ENCODE results near the gene JMJD1C.
A peak's percentile ranks its signal among the peaks of the same experiment; 100 is the strongest.

The JMJD1C gene

DNA sequence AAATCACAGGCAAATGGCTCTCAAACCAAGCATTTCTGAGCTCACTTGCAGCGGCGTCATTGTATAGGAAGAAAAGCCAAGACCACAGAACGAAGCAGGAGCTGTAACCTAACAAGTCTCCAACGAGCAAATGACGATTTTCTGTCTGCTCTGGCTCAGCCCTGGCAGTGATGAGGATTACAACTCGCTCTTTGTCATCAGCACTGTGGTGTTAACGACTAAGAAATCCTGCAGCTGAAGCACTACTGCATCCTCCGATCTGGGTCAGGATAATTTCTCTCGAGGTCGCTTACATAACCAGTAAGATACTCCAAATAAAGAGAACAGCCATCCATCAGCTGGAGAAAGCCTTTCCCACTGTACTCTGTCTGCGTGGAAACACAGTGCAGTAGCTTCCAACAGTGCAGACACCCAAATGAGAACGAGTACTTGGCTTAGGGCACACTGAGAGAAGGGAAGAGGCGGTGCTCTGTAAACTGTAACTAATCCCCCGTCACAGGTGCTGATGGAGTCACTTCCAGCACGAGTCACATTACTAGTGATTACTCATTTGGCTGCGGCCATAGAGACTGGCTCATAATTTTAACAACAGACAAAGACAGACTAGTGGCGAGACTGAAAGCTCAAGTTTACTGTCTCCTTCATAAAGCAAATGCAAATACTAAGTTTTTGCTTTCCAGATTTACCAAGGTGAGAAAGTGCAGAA lies 196.8 kb downstream of the JMJD1C start (continued):
- TF ChIP-seq ZNF138 (tag by site-specific recombination; IDR thresholded peaks at IDR 0.05; ENCODE audit: borderline replicate concordance) = no peak
- no peak for TF ChIP-seq ZNF701 (tag by site-specific recombination; IDR thresholded peaks at IDR 0.05)
- TF ChIP-seq, protein P1, sequence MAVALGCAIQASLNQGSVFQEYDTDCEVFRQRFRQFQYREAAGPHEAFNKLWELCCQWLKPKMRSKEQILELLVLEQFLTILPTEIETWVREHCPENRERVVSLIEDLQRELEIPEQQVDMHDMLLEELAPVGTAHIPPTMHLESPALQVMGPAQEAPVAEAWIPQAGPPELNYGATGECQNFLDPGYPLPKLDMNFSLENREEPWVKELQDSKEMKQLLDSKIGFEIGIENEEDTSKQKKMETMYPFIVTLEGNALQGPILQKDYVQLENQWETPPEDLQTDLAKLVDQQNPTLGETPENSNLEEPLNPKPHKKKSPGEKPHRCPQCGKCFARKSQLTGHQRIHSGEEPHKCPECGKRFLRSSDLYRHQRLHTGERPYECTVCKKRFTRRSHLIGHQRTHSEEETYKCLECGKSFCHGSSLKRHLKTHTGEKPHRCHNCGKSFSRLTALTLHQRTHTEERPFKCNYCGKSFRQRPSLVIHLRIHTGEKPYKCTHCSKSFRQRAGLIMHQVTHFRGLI (tag by site-specific recombination; IDR thresholded peaks at IDR 0.05) = peak; percentile 50; the same call in 1 of the 2 replicates
- TF ChIP-seq ZNF19 (tag by site-specific recombination; IDR thresholded peaks at IDR 0.05; ENCODE audit: low read depth) = no peak
- TF ChIP-seq, protein P2, sequence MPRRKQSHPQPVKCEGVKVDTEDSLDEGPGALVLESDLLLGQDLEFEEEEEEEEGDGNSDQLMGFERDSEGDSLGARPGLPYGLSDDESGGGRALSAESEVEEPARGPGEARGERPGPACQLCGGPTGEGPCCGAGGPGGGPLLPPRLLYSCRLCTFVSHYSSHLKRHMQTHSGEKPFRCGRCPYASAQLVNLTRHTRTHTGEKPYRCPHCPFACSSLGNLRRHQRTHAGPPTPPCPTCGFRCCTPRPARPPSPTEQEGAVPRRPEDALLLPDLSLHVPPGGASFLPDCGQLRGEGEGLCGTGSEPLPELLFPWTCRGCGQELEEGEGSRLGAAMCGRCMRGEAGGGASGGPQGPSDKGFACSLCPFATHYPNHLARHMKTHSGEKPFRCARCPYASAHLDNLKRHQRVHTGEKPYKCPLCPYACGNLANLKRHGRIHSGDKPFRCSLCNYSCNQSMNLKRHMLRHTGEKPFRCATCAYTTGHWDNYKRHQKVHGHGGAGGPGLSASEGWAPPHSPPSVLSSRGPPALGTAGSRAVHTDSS (tag by site-specific recombination; IDR thresholded peaks at IDR 0.05) = peak; percentile 62; the same call in 1 of the 2 replicates
- TF ChIP-seq ZNF654 (tag by site-specific recombination; IDR thresholded peaks at IDR 0.05; ENCODE audit: low read depth) = no peak
- TF ChIP-seq ZNF658 (tag by site-specific recombination; IDR thresholded peaks at IDR 0.05) = no peak
- TF ChIP-seq, protein P3, sequence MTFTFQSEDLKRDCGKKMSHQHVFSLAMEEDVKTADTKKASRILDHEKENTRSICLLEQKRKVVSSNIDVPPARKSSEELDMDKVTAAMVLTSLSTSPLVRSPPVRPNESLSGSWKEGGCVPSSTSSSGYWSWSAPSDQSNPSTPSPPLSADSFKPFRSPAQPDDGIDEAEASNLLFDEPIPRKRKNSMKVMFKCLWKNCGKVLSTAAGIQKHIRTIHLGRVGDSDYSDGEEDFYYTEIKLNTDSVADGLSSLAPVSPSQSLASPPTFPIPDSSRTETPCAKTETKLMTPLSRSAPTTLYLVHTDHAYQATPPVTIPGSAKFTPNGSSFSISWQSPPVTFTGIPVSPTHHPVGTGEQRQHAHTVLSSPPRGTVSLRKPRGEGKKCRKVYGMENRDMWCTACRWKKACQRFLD (tag by site-specific recombination; IDR thresholded peaks at IDR 0.05) = no peak
- TF ChIP-seq, protein P4, sequence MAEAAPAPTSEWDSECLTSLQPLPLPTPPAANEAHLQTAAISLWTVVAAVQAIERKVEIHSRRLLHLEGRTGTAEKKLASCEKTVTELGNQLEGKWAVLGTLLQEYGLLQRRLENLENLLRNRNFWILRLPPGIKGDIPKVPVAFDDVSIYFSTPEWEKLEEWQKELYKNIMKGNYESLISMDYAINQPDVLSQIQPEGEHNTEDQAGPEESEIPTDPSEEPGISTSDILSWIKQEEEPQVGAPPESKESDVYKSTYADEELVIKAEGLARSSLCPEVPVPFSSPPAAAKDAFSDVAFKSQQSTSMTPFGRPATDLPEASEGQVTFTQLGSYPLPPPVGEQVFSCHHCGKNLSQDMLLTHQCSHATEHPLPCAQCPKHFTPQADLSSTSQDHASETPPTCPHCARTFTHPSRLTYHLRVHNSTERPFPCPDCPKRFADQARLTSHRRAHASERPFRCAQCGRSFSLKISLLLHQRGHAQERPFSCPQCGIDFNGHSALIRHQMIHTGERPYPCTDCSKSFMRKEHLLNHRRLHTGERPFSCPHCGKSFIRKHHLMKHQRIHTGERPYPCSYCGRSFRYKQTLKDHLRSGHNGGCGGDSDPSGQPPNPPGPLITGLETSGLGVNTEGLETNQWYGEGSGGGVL (tag by site-specific recombination; IDR thresholded peaks at IDR 0.05) = no peak
- no peak for TF ChIP-seq ZNF169 (tag by site-specific recombination; IDR thresholded peaks at IDR 0.05)
- TF ChIP-seq ZSCAN16 (tag by site-specific recombination; IDR thresholded peaks at IDR 0.05) = peak; percentile 100
- TF ChIP-seq ZFP69B (tag by site-specific recombination; IDR thresholded peaks at IDR 0.05) = peak; percentile 41; the same call in 1 of the 2 replicates
- peak; percentile 86 for TF ChIP-seq ZNF501 (tag by site-specific recombination; IDR thresholded peaks at IDR 0.05)
- no peak for TF ChIP-seq ZNF221 (tag by site-specific recombination; IDR thresholded peaks at IDR 0.05; ENCODE audit: borderline replicate concordance)
- TF ChIP-seq ZNF133 (tag by site-specific recombination; IDR thresholded peaks at IDR 0.05) = no peak
- TF ChIP-seq, protein P5, sequence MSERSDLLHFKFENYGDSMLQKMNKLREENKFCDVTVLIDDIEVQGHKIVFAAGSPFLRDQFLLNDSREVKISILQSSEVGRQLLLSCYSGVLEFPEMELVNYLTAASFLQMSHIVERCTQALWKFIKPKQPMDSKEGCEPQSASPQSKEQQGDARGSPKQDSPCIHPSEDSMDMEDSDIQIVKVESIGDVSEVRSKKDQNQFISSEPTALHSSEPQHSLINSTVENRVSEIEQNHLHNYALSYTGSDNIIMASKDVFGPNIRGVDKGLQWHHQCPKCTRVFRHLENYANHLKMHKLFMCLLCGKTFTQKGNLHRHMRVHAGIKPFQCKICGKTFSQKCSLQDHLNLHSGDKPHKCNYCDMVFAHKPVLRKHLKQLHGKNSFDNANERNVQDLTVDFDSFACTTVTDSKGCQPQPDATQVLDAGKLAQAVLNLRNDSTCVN (tag by site-specific recombination; optimal IDR thresholded peaks at IDR 0.05) = no peak
- TF ChIP-seq, protein P6, sequence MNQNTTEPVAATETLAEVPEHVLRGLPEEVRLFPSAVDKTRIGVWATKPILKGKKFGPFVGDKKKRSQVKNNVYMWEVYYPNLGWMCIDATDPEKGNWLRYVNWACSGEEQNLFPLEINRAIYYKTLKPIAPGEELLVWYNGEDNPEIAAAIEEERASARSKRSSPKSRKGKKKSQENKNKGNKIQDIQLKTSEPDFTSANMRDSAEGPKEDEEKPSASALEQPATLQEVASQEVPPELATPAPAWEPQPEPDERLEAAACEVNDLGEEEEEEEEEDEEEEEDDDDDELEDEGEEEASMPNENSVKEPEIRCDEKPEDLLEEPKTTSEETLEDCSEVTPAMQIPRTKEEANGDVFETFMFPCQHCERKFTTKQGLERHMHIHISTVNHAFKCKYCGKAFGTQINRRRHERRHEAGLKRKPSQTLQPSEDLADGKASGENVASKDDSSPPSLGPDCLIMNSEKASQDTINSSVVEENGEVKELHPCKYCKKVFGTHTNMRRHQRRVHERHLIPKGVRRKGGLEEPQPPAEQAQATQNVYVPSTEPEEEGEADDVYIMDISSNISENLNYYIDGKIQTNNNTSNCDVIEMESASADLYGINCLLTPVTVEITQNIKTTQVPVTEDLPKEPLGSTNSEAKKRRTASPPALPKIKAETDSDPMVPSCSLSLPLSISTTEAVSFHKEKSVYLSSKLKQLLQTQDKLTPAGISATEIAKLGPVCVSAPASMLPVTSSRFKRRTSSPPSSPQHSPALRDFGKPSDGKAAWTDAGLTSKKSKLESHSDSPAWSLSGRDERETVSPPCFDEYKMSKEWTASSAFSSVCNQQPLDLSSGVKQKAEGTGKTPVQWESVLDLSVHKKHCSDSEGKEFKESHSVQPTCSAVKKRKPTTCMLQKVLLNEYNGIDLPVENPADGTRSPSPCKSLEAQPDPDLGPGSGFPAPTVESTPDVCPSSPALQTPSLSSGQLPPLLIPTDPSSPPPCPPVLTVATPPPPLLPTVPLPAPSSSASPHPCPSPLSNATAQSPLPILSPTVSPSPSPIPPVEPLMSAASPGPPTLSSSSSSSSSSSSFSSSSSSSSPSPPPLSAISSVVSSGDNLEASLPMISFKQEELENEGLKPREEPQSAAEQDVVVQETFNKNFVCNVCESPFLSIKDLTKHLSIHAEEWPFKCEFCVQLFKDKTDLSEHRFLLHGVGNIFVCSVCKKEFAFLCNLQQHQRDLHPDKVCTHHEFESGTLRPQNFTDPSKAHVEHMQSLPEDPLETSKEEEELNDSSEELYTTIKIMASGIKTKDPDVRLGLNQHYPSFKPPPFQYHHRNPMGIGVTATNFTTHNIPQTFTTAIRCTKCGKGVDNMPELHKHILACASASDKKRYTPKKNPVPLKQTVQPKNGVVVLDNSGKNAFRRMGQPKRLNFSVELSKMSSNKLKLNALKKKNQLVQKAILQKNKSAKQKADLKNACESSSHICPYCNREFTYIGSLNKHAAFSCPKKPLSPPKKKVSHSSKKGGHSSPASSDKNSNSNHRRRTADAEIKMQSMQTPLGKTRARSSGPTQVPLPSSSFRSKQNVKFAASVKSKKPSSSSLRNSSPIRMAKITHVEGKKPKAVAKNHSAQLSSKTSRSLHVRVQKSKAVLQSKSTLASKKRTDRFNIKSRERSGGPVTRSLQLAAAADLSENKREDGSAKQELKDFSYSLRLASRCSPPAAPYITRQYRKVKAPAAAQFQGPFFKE (tag by site-specific recombination; IDR thresholded peaks at IDR 0.05; ENCODE audit: borderline replicate concordance) = no peak
- peak; percentile 97 for TF ChIP-seq ZSCAN30 (tag by site-specific recombination; IDR thresholded peaks at IDR 0.05)
- TF ChIP-seq SCRT2 (tag by site-specific recombination; IDR thresholded peaks at IDR 0.05) = peak; percentile 97
- TF ChIP-seq, protein P7, sequence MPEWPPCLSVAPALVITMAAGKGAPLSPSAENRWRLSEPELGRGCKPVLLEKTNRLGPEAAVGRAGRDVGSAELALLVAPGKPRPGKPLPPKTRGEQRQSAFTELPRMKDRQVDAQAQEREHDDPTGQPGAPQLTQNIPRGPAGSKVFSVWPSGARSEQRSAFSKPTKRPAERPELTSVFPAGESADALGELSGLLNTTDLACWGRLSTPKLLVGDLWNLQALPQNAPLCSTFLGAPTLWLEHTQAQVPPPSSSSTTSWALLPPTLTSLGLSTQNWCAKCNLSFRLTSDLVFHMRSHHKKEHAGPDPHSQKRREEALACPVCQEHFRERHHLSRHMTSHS (tag by site-specific recombination; IDR thresholded peaks at IDR 0.05) = no peak
- no peak for TF ChIP-seq ZNF549 (tag by site-specific recombination; IDR thresholded peaks at IDR 0.05)
- 0 out of 2 replicates have a peak, but pooled peaks have one; percentile 18 for TF ChIP-seq GLIS1 (tag by site-specific recombination; IDR thresholded peaks at IDR 0.05)
- TF ChIP-seq ZNF2 (tag by site-specific recombination; IDR thresholded peaks at IDR 0.05) = peak; percentile 95
- TF ChIP-seq TCF7L2 (IDR thresholded peaks at IDR 0.05; ENCODE audit: borderline replicate concordance, low read depth, low read length) = no peak; the same call in 1 of the 2 replicates
- TF ChIP-seq MZF1 (tag by site-specific recombination; IDR thresholded peaks at IDR 0.05; ENCODE audit: borderline replicate concordance) = peak; percentile 97

All from HEK293 (cell line).